Right atrium auricular region (tissue), 2 donors: Measurements from ENCODE around the gene ATAD2B. TPM values are rescaled to one million over a fixed set of nuclear protein-coding genes. Genes with fewer than 3 reads are reported as not detected.
A peak's percentile ranks its signal among the peaks of the same experiment; 100 is the strongest.
"Not testable (repeated sequence)": the region's sequence is repeated elsewhere in the genome, so short reads cannot be mapped to it uniquely, and the experiment has no call there.

Experiments used
- DNase-seq: peaks from one replicate; pipeline ENCODE4 v3.0.0-alpha.2; 2019; ENCODE audit warnings: low spot score
- H3K27ac ChIP-seq, 2 donors: fragments of 200-600 bp; sonication (generic); 1 replicate in 1 of 2; 2 replicates in 1 of 2; pipeline ENCODE4 v1.5.1; 2016 to 2019
- H3K27me3 ChIP-seq, 2 donors: fragments of 200-600 bp; sonication (generic); one replicate each; pipeline versions ENCODE4 v1.5.1 to v1.6.0; 2017 to 2019
- H3K36me3 ChIP-seq: fragments of 200-600 bp; sonication (generic); one replicate; pipeline ENCODE4 v1.5.1; 2016
- H3K4me1 ChIP-seq, 2 donors: fragments of 200-600 bp; sonication (generic); one replicate each; pipeline versions ENCODE4 v1.5.1 to v1.6.0; 2017 to 2019
- H3K4me3 ChIP-seq, 2 donors: fragments of 200-600 bp; sonication (generic); 1 replicate in 1 of 2; 2 replicates in 1 of 2; pipeline ENCODE4 v1.5.1; 2017 to 2019; ENCODE audit warnings: mild to moderate bottlenecking in 1 of 2, moderate library complexity in 1 of 2
- H3K9me3 ChIP-seq, 2 donors: fragments of 200-600 bp; sonication (generic); one replicate each; pipeline ENCODE4 v1.5.1; 2019
- total RNA-seq, 2 donors: library from RNA; depleted of rRNA; stranded (reverse); fragments of >200 nt; gene quantifications; one replicate each; pipeline ENCODE4 v1.1.0, GENCODE V29; 2016
- TF ChIP-seq, protein P1 (sequence below), 2 donors: fragments of 200-600 bp; sonication (generic); IDR thresholded peaks; one replicate each; pipeline ENCODE4 v1.5.1; 2019; ENCODE audit warnings: antibody characterized with exemption in 2 of 2

Gene ATAD2B
- total RNA-seq, 2 donors from 2014 or later, result 6.0 to 6.7 TPM

DNA sequence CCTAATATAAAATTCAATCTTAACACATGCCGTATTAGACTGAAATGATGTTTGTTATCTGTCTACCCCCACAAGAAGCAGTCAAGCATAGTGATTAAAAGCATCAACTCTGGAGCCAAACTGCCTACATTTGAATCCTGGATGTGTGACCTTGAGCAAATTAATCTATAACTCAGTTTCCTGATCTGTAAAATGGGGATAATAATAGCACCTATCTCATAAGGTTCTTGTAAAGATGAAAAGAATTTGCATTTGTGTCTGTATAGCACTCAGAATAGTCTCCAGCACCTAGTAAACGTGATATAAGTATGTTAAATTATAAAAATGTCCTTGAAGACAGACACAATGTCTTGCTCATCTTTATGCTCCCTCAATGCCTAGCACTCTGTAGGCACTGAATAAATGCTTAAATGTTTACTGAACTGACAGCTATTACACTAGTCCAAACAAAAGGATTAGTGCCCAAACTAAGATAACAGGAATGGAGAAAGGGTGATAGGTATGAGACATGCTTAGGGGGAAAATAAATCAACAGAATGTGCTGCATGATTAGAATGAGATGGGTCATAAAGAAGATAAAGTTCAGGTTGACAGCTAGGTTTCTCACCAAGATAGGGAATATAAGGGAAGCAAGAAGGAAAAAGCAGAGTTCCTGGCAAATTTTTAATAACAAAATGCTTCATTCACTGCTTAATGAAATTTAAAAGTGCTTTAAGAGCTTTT, 180.6 kb downstream of the ATAD2B start:
- H3K27ac ChIP-seq, result peak overlapping the region in 1 of 2 donors; percentile 32
- H3K36me3 ChIP-seq, result no peaks in the 10 kb centered on the region
- peaks cover 0 to 19% of the 10 kb centered on the region in 2 donors for H3K4me1 ChIP-seq
- no peak overlapping the region for H3K4me3 ChIP-seq
- TF ChIP-seq, protein P1, sequence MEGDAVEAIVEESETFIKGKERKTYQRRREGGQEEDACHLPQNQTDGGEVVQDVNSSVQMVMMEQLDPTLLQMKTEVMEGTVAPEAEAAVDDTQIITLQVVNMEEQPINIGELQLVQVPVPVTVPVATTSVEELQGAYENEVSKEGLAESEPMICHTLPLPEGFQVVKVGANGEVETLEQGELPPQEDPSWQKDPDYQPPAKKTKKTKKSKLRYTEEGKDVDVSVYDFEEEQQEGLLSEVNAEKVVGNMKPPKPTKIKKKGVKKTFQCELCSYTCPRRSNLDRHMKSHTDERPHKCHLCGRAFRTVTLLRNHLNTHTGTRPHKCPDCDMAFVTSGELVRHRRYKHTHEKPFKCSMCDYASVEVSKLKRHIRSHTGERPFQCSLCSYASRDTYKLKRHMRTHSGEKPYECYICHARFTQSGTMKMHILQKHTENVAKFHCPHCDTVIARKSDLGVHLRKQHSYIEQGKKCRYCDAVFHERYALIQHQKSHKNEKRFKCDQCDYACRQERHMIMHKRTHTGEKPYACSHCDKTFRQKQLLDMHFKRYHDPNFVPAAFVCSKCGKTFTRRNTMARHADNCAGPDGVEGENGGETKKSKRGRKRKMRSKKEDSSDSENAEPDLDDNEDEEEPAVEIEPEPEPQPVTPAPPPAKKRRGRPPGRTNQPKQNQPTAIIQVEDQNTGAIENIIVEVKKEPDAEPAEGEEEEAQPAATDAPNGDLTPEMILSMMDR (IDR thresholded peaks at IDR 0.05), result no peak
- H3K9me3 ChIP-seq, result no peaks in the 10 kb centered on the region
- H3K27me3 ChIP-seq, result no peaks in the 10 kb centered on the region
- DNase-seq, result no peak

DNA sequence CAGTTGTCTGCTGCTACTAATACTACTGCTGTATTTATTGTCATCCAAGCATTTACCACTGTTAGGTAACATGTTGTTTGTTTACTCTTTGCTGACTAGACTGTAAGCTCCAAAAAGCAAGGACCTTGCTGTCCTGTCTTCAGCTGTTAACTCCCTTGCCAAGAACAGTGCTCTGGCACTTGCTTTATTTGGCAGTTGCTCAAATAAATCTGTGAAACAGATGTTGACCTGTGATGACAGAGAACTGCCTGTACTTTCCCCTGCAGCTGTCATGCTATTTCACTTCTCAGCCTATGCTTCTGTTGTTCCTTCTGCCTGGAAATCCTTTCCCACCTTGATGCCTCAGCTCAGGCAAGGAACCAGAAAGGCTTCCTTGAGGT, 181.2 kb downstream of the ATAD2B start:
- Histone ChIP-seq H3K36me3 (no peaks in the 10 kb centered on the region), H3K9me3 (no peaks in the 10 kb centered on the region), H3K27me3 (no peaks in the 10 kb centered on the region), H3K4me1 (peaks cover 0 to 19% of the 10 kb centered on the region in 2 donors), H3K27ac (peak overlapping the region in 1 of 2 donors; percentile 32), H3K4me3 (no peak overlapping the region)
- TF ChIP-seq, protein P1 (IDR thresholded peaks at IDR 0.05), result no peak
- DNase-seq, result peak; percentile 59

DNA sequence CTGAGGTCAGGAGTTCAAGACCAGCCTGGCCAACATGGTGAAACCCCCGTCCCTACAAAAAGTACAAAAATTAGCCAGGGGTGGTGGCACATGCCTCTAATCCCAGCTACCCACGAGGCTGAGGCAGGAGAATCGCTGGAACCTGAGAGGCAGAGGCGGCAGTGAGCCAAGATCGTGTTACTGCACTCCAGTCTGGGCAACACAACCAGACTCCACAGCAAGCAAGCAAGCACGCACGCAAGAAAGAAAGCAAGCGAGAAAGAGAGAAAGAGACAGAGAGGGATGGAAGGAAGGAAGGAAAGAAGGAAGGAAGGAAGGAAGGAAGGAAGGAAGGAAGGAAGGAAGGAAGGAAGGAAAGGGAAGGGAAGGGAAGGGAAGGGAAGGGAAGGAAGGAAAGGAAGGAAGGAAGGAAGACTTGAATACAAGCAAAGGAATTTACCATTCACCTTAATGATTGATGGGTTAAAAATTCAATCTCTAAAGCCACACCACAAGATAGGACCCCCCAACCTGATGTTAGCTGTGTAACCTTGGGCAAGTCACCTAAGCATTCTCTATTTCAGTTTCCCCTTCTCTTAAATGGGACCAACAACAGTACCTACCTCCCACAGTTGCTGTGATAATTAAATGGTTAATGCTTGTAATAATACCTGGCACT, 181.7 kb downstream of the ATAD2B start:
- H3K27ac ChIP-seq, result peak overlapping the region in 1 of 2 donors; percentile 32
- H3K36me3 ChIP-seq, result no peaks in the 10 kb centered on the region
- H3K4me1 ChIP-seq, result peaks cover 0 to 19% of the 10 kb centered on the region in 2 donors
- H3K9me3 ChIP-seq, result no peaks in the 10 kb centered on the region
- H3K4me3 ChIP-seq, result no peak overlapping the region
- no peak for DNase-seq
- no peaks in the 10 kb centered on the region for H3K27me3 ChIP-seq
- TF ChIP-seq, protein P1 (IDR thresholded peaks at IDR 0.05), result no peak

DNA sequence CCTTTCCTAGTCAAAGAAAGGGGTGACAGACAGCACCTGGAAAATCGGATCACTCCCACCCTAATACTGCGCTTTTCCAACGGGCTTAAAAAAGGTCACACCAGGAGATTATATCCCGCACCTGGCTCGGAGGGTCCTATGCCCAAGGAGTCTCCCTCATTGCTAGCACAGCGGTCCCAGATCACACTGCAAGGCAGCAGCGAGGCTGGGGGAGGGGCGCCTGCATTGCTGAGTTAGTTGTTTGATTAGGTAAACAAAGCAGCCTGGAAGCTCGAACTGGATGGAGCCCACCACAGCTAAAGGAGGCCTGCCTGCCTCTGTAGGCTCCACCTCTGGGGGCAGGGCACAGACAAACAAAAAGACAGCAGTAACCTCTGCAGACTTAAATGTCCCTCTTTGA, 190.1 kb downstream of the ATAD2B start:
- not testable (repeated sequence) for H3K4me1 ChIP-seq, H3K4me3 ChIP-seq, DNase-seq

DNA sequence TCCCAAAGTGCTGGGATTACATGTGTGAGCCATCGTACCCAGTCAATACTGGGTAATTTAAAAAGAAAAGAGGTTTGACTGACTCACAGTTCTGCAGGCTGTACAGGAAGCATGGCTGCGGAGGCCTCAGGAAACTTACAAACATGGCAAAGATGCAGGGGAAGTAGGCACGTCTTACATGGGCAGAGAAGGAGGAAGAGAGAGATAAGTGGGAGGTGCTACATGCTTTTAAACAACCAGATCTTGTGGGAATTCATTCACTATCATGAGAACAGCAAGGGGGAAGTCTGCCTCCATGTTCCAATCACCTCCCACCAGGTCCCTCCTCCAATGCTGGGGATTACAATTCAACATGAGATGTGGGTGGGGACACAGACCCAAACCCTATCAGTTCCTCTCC, 192.5 kb downstream of the ATAD2B start:
- Histone ChIP-seq H3K27me3 (no peaks in the 10 kb centered on the region), H3K27ac (no peak overlapping the region), H3K4me1 (no peaks in the 10 kb centered on the region), H3K9me3 (no peaks in the 10 kb centered on the region), H3K36me3 (no peaks in the 10 kb centered on the region), H3K4me3 (no peak overlapping the region)
- DNase-seq, result no peak
- TF ChIP-seq, protein P1 (IDR thresholded peaks at IDR 0.05), result no peak

More for the DNA sequence above, 190.1 kb downstream of the ATAD2B start:
- H3K27me3 ChIP-seq, H3K36me3 ChIP-seq, H3K9me3 ChIP-seq, H3K27ac ChIP-seq: not testable (repeated sequence)

DNA sequence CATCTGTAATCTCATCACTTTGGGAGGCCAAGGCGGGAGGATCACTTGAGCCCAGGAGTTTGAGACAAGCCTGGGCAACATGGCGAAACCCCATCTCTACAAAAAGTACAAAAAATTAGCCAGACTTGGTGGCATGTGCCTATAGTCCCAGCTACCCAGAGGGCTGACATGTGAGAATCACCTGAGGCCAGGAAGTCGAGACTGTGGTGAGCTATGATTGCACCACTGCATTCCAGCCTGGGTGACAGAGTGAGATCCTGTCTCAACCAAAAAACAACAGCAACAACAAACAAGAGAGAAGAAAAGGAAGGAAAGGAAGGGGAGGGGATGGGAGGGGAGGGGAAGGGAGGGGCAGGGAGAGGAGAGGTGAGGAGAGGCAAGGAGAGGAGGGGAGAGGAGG, 203.9 kb downstream of the ATAD2B start:
- H3K27ac ChIP-seq, H3K27me3 ChIP-seq, H3K4me3 ChIP-seq, DNase-seq, H3K36me3 ChIP-seq: not testable (repeated sequence)
- Histone ChIP-seq H3K9me3 (peaks cover 0 to 36% of the 10 kb centered on the region in 2 donors), H3K4me1 (peaks cover 0 to 14% of the 10 kb centered on the region in 2 donors)
